ENCODE measurements around the gene USP25.

Gene USP25

GRCh38 chr21:15853126-15853525 lies 123.3 kb downstream of the USP25 start:
- TF ChIP-seq, protein P1, sequence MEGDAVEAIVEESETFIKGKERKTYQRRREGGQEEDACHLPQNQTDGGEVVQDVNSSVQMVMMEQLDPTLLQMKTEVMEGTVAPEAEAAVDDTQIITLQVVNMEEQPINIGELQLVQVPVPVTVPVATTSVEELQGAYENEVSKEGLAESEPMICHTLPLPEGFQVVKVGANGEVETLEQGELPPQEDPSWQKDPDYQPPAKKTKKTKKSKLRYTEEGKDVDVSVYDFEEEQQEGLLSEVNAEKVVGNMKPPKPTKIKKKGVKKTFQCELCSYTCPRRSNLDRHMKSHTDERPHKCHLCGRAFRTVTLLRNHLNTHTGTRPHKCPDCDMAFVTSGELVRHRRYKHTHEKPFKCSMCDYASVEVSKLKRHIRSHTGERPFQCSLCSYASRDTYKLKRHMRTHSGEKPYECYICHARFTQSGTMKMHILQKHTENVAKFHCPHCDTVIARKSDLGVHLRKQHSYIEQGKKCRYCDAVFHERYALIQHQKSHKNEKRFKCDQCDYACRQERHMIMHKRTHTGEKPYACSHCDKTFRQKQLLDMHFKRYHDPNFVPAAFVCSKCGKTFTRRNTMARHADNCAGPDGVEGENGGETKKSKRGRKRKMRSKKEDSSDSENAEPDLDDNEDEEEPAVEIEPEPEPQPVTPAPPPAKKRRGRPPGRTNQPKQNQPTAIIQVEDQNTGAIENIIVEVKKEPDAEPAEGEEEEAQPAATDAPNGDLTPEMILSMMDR (IDR thresholded peaks at IDR 0.05; ENCODE audit: low read depth, low read length), result no peak
- H3K4me3 ChIP-seq (ENCODE audit: low read depth, low read length), result no peak overlapping the region

GRCh38 chr21:15856813-15857212 lies 127.0 kb downstream of the USP25 start:
- no peak overlapping the region for H3K4me3 ChIP-seq (ENCODE audit: low read depth, low read length)
- TF ChIP-seq, protein P1 (IDR thresholded peaks at IDR 0.05; ENCODE audit: low read depth, low read length), result no peak

DNA sequence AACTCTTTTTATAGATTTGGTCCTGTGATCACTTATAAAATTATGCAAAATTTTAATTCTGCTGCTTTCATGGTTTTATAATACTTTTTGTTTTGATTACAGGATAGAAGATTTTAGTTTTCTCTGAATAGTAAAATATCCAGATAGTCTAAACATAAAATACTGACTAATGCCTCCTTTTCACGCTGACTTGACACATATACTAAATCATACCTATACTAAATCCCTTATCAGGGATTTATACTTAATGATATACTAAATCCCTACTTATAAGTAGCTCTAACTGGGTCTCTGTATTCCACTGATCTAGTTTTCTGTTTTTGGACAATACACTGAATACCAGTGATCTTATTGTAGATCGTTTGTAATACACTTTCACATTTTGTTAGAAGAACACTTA lies 128.0 kb downstream of the USP25 start:
- no peak overlapping the region for H3K4me3 ChIP-seq (ENCODE audit: low read depth, low read length)
- TF ChIP-seq, protein P1 (IDR thresholded peaks at IDR 0.05; ENCODE audit: low read depth, low read length), result no peak

DNA sequence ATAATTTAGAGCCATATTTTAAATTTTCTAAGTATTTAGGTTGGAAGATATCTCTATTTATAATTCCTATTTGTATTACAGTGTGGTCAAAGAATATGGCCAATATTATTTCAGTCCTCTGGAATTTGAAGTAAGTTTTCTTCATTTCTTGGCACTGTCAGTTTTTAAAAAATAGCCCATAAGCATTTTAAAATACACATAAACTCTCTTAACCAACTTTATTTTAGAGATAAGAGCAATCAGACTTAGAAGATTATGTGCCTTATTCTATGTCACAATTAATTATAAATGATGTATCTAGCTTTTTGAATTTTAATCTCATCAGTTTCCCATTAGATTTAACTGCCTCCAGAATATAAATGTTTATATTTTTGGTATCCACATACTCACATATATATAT lies 130.8 kb downstream of the USP25 start:
- H3K4me3 ChIP-seq (ENCODE audit: low read depth, low read length), result no peak overlapping the region
- TF ChIP-seq, protein P1 (IDR thresholded peaks at IDR 0.05; ENCODE audit: low read depth, low read length), result no peak

DNA sequence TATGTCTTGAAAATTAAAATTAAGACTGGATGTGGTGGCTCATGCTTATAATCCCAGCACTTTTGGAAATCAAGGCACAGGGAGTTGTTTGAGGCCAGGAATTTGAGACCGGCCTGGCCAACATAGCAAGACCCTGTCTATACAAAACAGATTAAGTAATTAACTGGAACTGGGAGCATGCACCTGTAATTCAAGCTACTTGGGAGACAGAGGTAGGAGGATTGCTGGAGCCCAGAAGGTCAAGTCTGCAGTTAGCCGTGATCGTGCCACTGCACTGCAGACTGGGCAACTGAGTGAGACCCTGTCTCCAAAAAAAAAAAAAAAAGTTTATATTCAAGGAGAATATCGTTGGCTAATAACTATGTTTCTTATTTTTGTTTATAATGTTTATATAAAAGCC lies 139.2 kb downstream of the USP25 start:
- TF ChIP-seq, protein P1 (IDR thresholded peaks at IDR 0.05; ENCODE audit: low read depth, low read length), result no peak
- H3K4me3 ChIP-seq (ENCODE audit: low read depth, low read length), result no peak overlapping the region

DNA sequence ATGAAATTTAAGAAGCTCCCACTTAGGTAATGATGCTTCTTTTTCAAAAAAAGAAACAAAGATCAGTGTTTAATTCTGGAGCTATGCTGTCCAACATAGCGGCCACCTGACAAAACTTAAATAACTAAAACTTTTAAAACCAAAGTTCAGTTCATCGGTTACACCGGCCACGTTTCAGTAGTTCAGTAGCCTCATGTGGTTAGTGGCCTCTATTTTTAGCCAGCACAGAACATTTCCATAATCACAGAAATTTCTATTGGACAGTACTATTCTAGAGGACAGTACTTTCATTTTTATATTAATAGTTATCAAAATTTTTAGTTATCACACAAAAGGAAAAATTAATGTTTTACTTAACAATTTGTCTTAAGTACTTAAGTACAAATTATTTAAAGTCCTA lies 141.0 kb downstream of the USP25 start:
- TF ChIP-seq, protein P1 (IDR thresholded peaks at IDR 0.05; ENCODE audit: low read depth, low read length), result no peak
- no peak overlapping the region for H3K4me3 ChIP-seq (ENCODE audit: low read depth, low read length)

- no peak overlapping the region for H3K4me3 ChIP-seq (ENCODE audit: low read depth, low read length)
- TF ChIP-seq, protein P1 (IDR thresholded peaks at IDR 0.05; ENCODE audit: low read depth, low read length), result no peak
These were observed 142.5 kb downstream of the USP25 start for GRCh38 chr21:15872236-15872635.

Data from WI38 (cell line).